GM12891 (cell line): ENCODE results near the gene FABP6.

Experiments used
- DNase-seq: peaks from one replicate; pipeline ENCODE4 v3.0.0; 2011; ENCODE audit warnings: low spot score; ENCODE audit not compliant: insufficient read length
- FAIRE-seq: peaks from 2 replicates; lab custom pipeline; 2011; peaks lifted over from hg19 to GRCh38; lab: Jason Lieb, UNC
- PAX5 ChIP-seq: IDR thresholded peaks from 2 replicates; pipeline ENCODE4 v1.6.1; 2011; ENCODE audit warnings: low read length, moderate library complexity, mild to moderate bottlenecking; ENCODE audit not compliant: insufficient read depth, severe bottlenecking
- POLR2A ChIP-seq: IDR thresholded peaks from 2 replicates; pipeline ENCODE4 v1.6.1; 2011; ENCODE audit warnings: low read depth, low read length, control low read depth
- POLR2AphosphoS5 ChIP-seq: IDR thresholded peaks from 2 replicates; pipeline ENCODE4 v1.6.1; 2011; ENCODE audit warnings: low read depth, low read length, control low read depth
- POU2F2 ChIP-seq: IDR thresholded peaks from 2 replicates; pipeline ENCODE4 v1.6.1; 2011; ENCODE audit warnings: low read depth, mild to moderate bottlenecking, control low read depth, low read length, moderate library complexity
- SPI1 ChIP-seq: IDR thresholded peaks from 2 replicates; pipeline ENCODE4 v1.6.1; 2011; ENCODE audit warnings: low read depth, low read length, control low read depth
- TAF1 ChIP-seq: IDR thresholded peaks from 2 replicates; pipeline ENCODE4 v1.6.1; 2011; ENCODE audit warnings: low read depth, low read length, control low read depth

FABP6 gene

DNA sequence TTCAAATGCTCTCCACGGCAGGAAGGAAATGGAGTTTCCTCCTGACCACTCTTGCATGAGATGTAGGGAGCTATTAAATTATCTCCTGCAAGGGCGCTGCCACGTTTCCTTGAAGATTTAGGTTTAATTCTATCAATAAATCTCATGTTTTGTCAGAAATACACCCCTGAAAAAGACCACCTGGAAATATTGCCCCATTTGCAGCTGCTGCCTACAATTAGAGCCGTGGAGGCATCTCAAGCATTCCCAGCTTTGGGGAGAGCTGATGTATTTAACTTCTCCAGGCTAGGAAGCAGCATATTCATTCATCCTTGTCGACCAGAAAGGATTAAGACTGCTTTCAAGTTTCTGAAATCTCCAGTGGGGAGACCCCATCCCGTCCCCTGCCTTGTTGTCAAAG is 42.5 kb downstream of the FABP6 start:
- DNase-seq (no peak), FAIRE-seq (no peak)
- TF ChIP-seq TAF1: no peak

DNA sequence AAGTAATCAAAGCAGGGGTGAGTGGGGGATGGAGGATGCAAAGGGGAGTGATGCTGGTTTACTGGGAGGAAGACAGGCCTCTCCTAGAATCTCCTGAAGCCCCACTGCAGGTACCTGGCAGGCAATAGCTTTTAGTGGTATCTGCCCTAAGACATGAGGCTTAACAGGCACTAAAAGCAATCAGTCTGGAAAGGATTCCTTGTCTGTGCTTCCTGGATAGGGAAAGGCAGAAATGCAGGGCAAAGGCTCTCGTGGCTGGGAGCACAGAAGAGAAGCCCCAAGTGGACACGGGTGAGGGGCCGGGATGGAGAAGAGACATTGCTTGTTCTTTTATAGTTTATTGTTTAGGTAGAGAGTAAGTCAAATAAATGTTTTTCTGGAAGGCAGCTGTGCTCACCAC is 43.0 kb downstream of the FABP6 start:
- FAIRE-seq: no peak
- DNase-seq: no peak
- TF ChIP-seq POLR2A: no peak
- TF ChIP-seq SPI1: no peak
- no peak for TF ChIP-seq POLR2AphosphoS5
- no peak for TF ChIP-seq POU2F2
- TF ChIP-seq TAF1: no peak
- no peak for TF ChIP-seq PAX5

GRCh38 chr5:160272889-160273288 is 43.6 kb downstream of the FABP6 start:
- TF ChIP-seq POLR2A (no peak), PAX5 (no peak), SPI1 (no peak), TAF1 (no peak), POU2F2 (no peak), POLR2AphosphoS5 (no peak)
- DNase-seq: no peak

DNA sequence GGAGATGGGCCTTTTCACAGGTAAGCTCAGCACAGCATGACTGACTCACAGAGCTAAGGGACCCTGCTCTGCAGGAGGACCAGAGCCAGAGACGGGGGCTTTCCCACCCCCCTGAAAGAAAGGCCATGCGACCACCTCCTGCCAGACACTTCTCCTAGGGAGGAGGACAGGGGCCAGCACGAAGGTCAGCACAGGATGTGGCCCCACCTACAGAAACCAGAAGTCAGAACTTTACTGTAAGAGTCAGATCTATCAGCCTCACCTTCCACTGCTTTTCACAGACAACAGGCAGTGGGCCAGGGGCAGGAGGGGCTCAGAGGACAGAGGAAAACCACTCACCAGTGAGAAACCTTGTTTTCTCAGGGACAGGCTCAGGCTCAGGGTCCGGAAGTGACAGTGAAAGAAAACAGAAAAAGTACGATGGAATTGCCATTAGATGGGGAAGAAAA is 45.2 kb downstream of the FABP6 start:
- DNase-seq (no peak), FAIRE-seq (no peak)
- TF ChIP-seq PAX5 (no peak), POU2F2 (no peak), POLR2AphosphoS5 (no peak), TAF1 (no peak), POLR2A (no peak), SPI1 (no peak)

More at GRCh38 chr5:160272889-160273288, 43.6 kb downstream of the FABP6 start:
- FAIRE-seq: no peak

DNA sequence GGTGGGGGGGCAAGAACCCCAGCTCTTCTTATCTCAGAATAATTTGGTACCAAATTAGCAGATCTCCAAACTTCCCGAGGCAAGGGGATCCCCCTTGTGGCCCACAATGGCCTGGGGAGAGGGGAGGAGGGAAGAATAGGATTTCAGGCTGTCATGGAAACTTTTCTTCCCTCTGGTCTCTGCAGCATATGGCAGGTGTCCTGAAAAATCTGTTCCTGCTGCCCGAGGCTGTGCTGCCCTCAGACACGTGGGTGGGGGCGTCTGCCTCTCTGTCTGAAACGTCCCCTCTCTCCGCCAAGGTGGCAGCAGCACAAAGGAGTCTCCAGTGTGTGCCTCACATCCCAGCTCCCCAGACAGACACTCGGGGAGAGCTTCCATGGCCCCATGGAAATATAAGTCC is 49.0 kb downstream of the FABP6 start:
- TF ChIP-seq POLR2AphosphoS5: no peak
- FAIRE-seq: no peak
- DNase-seq: no peak

- no peak for FAIRE-seq
- TF ChIP-seq SPI1 (no peak), TAF1 (no peak), POLR2A (no peak), POU2F2 (no peak), POLR2AphosphoS5 (no peak), PAX5 (no peak)
- DNase-seq: no peak
These were observed 51.2 kb downstream of the FABP6 start for GRCh38 chr5:160280384-160281095.

DNA sequence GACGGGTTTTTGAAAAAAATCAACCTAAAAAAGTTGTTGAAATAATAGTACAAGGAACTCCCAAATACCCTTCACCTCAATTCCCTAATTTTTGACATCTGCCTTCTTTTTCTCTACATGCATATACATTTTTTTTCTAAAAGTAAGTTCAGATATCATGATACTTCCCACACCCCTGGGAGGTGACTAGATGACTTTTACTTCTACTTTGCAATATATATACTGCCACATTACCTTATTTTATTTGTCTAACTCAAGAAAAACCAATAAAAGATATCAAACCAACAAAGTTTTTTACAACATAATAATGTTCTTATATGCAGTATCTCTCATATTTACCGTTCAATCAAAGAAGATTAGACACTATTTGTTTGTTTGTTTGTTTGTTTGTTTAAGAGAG is 52.0 kb downstream of the FABP6 start:
- FAIRE-seq: no peak
- DNase-seq: no peak
- no peak for TF ChIP-seq POLR2AphosphoS5
- no peak for TF ChIP-seq POU2F2
- TF ChIP-seq SPI1: no peak
- TF ChIP-seq PAX5: no peak
- TF ChIP-seq POLR2A: no peak

GRCh38 chr5:160284291-160284873 is 55.1 kb downstream of the FABP6 start:
- DNase-seq: no peak
- TF ChIP-seq PAX5: no peak
- TF ChIP-seq POLR2A: no peak
- TF ChIP-seq SPI1: no peak
- FAIRE-seq: no peak

GRCh38 chr5:160285316-160285715 is 56.0 kb downstream of the FABP6 start:
- no peak for DNase-seq
- FAIRE-seq: no peak
- no peak for TF ChIP-seq POLR2AphosphoS5
- no peak for TF ChIP-seq SPI1
- TF ChIP-seq POU2F2: no peak
- TF ChIP-seq POLR2A: no peak
- TF ChIP-seq PAX5: no peak
- no peak for TF ChIP-seq TAF1

DNA sequence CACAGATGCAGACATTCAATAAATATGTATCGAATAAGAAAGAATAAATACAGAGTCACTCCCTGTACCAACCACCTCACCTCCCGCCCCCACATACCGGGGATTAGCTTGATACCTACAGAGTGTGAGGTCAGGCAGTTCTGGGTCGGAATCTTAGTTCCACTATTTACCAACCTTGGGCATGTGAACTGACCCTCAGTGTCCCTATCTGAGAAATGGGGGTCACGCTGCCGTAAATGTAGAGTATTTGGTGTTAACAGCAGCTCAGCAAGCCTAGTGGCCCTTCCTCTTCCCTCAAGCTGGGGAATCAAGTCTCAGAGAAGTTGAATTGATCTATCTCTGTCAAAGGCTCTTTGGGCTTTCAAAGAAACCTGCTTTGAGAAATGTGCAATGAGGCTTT is 57.6 kb downstream of the FABP6 start:
- FAIRE-seq (no peak), DNase-seq (no peak)
- TF ChIP-seq POLR2A (no peak), PAX5 (no peak), POLR2AphosphoS5 (no peak), POU2F2 (no peak), TAF1 (no peak), SPI1 (no peak)
